GM21723 (cell line): Measurements from ENCODE around the gene TRAF3IP1.

ENCODE experiments used
- ATAC-seq: cut with Tn5 transposase; IDR thresholded peaks from one replicate; pipeline ENCODE4 v1.9.1; 2021; ENCODE audit warnings: mild to moderate bottlenecking, moderate library complexity; ENCODE audit not compliant: unreplicated experiment

Gene TRAF3IP1

GRCh38 chr2:238378230-238379095, 58.1 kb downstream of the TRAF3IP1 start:
- ATAC-seq = no peak

DNA sequence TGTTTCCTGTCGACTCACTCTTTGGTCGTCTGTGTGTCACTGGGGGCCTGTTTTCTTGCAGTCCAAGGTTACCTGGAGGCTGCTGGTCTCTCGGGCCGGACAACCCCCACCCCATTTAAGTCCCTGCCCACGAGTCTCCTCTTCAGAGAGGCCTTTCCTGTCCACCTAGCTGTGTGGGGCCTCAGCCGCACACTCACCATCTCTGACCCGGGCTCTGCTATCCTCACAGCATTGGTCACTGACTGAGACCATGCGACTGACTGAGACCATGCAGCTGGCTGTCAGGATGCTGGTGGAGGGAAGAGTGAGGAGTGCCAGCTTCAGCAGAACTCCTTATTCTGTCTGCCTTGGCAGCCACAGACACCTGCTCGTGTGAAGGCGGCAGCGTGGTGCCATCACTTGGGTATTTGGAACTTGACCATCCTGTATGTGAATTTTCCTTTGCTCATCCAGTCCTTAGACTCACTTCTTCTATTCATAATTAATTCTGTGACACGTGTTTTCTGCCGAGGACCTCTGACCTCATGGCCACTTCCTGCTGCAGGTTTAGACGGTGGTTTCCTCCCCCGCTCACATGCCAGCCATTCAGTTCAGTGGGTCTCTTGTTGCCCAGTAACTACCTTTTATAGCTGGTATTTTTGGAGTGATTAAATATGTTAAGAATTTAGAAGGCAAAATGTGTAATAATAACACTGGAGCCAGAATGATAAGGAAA, 58.9 kb downstream of the TRAF3IP1 start:
- no peak for ATAC-seq

- no peak for ATAC-seq
Measured at GRCh38 chr2:238380336-238380735, 60.0 kb downstream of the TRAF3IP1 start.

GRCh38 chr2:238380785-238381184, 60.5 kb downstream of the TRAF3IP1 start:
- ATAC-seq = no peak

- ATAC-seq = no peak
Measured at GRCh38 chr2:238381341-238382115, 61.2 kb downstream of the TRAF3IP1 start.

GRCh38 chr2:238382381-238382781, 62.1 kb downstream of the TRAF3IP1 start:
- no peak for ATAC-seq

- no peak for ATAC-seq
Measured at GRCh38 chr2:238383135-238383534, 62.8 kb downstream of the TRAF3IP1 start.

- no peak for ATAC-seq
Measured at GRCh38 chr2:238383743-238384380, 63.5 kb downstream of the TRAF3IP1 start.

- no peak for ATAC-seq
Measured at GRCh38 chr2:238387332-238387731, 67.0 kb downstream of the TRAF3IP1 start.

DNA sequence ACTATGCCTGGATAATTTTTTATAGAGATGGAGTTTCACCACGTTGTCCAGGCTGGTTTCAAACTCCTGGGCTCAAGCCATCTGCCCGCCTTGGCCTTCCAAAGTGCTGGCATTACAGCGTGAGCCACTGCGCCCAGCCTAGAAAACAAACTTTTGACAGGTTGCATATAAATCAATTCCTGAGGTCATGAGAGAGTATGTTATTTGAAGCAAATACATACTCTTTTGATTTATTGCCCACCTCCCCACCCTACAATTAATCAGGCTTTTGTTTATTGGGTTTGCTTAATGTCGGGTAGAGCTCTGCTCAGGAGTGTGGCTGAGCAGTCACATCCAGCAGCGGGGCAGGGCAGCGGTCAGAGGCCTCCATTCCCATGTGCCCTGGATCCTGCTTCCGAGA, 68.5 kb downstream of the TRAF3IP1 start:
- ATAC-seq = no peak

- no peak for ATAC-seq
Measured at GRCh38 chr2:238389988-238390589, 69.8 kb downstream of the TRAF3IP1 start.

DNA sequence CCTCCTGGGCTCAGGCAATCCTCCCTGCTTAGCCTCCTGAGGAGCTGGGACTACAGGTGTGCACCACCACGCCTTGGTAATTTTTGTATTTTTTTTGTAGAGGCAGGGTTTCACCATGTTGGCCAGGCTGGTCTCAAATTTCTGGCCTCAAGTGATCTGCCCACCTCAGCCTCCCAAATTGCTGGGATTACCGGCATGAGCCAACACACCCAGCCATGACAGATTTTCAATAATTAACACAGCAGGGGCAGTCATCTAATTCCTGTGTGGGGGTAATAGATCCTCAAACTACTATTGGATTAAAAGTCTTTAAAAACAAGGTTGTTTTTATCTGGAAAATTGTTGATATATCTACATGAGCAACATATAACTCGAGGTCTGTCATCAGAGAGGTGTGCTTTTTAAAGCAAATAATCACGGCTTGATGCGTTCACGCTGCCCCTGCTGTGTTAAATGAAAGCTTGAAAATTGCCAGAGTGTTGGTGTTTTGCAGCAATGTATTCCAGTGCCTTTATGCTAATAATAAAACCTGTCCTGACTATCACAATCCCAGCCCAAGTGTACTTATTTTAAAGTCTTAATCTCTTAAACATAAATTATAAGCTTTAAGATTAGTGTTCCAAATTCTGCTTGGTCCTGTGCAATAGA, 70.8 kb downstream of the TRAF3IP1 start:
- no peak for ATAC-seq

DNA sequence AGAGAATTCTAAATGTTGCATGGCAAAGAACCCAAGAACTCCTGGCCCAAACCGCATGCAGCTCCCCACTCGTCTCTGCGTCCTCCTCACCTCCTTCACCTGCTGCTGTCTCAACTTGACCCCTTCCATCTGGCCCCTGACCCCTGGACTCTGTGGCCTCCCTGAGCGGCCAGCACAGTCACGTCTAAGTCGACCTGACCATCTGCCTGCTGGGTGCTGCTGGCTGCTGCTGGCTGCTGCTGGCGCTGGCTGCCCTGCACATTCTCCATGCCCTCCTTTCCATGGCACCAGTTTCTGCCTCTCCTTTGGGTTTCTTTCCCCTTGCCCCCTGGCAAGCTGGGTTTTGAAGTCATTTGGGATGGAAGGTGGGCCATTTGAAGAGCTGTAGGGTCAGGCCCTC, 76.3 kb downstream of the TRAF3IP1 start:
- no peak for ATAC-seq

GRCh38 chr2:238397356-238397755, 77.0 kb downstream of the TRAF3IP1 start:
- no peak for ATAC-seq

DNA sequence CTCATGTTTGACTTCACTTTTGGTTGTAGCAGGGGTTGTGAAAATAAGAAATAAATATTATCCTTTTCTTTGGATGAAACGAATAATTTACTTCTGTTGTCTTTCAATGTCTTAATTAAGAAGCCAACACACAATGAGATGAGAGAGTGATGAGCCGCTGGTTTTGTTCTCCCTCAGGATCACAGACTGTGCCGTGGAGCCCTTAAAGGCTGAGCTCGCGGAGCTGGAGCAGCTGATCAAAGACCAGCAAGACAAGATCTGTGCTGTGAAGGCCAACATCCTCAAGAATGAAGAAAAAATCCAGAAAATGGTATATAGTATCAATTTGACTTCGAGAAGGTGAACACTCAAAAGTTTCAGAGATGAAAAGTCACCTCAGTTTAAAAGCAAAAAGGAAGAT, 78.3 kb downstream of the TRAF3IP1 start:
- ATAC-seq = no peak

DNA sequence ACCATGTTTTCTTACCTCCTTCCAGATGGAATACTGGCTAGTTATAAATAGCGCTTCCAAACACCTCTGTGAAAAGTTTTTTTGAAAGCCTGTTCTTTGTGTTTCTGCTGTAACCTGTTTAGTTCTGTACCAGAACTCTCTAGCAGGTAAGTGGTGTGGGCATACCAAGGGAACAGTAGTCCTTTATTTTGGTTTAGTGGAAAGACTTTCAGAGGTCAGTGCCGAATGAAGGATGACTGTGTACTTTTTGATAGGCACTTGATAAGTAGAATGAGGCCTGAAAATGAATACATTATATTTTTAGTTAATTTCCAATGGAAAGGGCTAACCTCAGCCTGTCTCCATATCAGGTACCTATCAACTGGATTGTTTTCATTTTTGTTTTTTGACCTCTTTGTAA, 78.8 kb downstream of the TRAF3IP1 start:
- ATAC-seq = no peak

DNA sequence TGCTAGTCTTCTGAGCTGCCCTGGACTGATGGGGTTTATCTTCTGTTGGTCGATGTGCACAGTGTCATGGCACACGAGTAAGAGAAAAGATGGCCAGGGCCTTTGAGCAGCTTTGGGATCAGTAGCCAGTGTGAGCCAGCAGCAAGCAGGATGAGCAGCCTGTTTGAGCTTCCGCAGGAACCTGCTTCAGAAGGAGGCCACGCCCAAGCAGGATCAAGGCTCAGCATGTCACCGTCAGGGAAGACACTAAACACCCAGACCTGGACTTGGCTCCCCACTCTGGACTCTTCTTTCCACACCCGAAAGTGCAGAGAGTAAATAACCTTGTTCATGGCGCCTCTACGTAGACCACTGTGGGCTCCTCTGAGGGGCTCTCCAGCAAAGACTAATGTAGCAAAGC, 81.2 kb downstream of the TRAF3IP1 start:
- no peak for ATAC-seq

- ATAC-seq = no peak
Measured at GRCh38 chr2:238403632-238404405, 83.5 kb downstream of the TRAF3IP1 start.
